Neural crest cell (in vitro differentiated cells): ENCODE data around the gene NECTIN1. TPM values are rescaled to one million over a fixed set of nuclear protein-coding genes. Genes with fewer than 3 reads are reported as not detected.
A peak's percentile ranks its signal among the peaks of the same experiment; 100 is the strongest.

Experiments
- DNase-seq: peaks from one replicate; pipeline ENCODE4 v3.0.0; 2021; ENCODE audit warnings: low read depth, mixed read lengths, low spot score
- H3K27ac Mint-ChIP-seq: one replicate; pipeline ENCODE4 v1.8.0; 2021; ENCODE audit warnings: mild to moderate bottlenecking, mixed read lengths; ENCODE audit not compliant: unreplicated experiment
- H3K27me3 Mint-ChIP-seq: 2 replicates; pipeline ENCODE4 v1.8.0; 2021; ENCODE audit warnings: low read depth, mild to moderate bottlenecking, mixed read lengths
- H3K36me3 Mint-ChIP-seq: 2 replicates; pipeline ENCODE4 v1.8.0; 2021; ENCODE audit warnings: low read depth, mild to moderate bottlenecking, mixed read lengths
- H3K4me1 Mint-ChIP-seq: 2 replicates; pipeline ENCODE4 v1.8.0; 2021; ENCODE audit warnings: mixed read lengths
- H3K4me3 Mint-ChIP-seq: one replicate; pipeline ENCODE4 v1.8.0; 2021; ENCODE audit warnings: mild to moderate bottlenecking, mixed read lengths
- H3K9me3 Mint-ChIP-seq: 2 replicates; pipeline ENCODE4 v1.8.0; 2021; ENCODE audit warnings: mixed read lengths
- total RNA-seq: library from RNA; stranded (reverse); gene quantifications from 2 replicates; pipeline ENCODE4 v1.2.1, GENCODE V29; 2021
- TF ChIP-seq, protein P1 (sequence below): fragments of 200-600 bp; sonication (generic); conservative IDR thresholded peaks from 2 replicates; pipeline ENCODE4 v1.5.0; 2021; ENCODE audit warnings: antibody characterized with exemption, mild to moderate bottlenecking

Gene NECTIN1
- total RNA-seq, 1 donor from 2014 or later: 49.2 TPM

DNA sequence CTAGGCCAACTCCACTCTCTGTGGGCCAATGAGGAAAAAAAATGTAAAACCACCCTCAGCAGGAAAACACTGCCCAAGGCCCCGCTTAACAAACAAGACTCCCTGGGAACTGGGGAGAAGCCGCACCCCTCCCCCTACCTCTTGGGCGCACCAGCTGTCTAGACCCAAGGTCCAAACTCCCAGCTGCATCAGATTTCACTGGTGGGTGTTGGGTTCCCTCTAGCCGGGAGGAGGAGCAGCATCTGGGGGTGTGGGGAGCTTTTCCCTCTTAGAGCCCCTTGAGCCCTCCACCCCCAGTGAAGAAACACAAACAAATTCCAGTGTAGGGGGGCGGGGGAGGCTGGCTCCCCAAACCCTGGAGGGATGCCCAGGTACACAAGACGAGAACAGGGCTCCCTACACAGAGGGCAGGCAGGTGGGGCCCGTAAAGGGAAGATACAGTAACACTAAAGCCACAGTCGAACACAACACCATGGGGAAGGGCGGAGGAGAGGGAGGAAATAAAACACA is 64.9 kb downstream of the NECTIN1 start:
- no peak for DNase-seq
- Mint-ChIP-seq H3K36me3 (peaks cover 2% of the 10 kb centered on the region), H3K9me3 (no peaks in the 10 kb centered on the region), H3K4me1 (peaks cover 22% of the 10 kb centered on the region), H3K27ac (no peak overlapping the region), H3K4me3 (no peak overlapping the region), H3K27me3 (no peaks in the 10 kb centered on the region)
- TF ChIP-seq, protein P1, sequence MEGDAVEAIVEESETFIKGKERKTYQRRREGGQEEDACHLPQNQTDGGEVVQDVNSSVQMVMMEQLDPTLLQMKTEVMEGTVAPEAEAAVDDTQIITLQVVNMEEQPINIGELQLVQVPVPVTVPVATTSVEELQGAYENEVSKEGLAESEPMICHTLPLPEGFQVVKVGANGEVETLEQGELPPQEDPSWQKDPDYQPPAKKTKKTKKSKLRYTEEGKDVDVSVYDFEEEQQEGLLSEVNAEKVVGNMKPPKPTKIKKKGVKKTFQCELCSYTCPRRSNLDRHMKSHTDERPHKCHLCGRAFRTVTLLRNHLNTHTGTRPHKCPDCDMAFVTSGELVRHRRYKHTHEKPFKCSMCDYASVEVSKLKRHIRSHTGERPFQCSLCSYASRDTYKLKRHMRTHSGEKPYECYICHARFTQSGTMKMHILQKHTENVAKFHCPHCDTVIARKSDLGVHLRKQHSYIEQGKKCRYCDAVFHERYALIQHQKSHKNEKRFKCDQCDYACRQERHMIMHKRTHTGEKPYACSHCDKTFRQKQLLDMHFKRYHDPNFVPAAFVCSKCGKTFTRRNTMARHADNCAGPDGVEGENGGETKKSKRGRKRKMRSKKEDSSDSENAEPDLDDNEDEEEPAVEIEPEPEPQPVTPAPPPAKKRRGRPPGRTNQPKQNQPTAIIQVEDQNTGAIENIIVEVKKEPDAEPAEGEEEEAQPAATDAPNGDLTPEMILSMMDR: no peak

DNA sequence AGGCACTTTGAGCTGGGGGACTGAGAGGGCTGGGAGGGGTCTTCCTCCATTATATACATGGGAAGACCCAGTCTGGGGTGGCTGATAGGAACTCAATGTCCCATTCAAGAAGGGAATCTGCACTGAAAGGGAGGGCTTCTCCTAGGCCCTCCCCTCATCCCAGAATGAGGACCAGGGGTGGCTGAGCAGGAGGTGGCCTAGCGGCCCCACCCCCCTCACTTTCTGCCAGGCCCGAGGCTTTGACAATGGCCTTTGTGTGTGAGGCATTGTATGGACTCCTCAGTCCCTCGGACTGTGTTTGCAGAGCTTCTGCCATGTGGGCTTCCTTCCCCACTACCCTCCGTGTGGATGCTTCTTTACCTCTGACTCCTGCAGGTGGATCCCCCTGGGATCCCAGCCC is 65.7 kb downstream of the NECTIN1 start:
- H3K27ac Mint-ChIP-seq: peak overlapping the region; percentile 39
- no peaks in the 10 kb centered on the region for H3K9me3 Mint-ChIP-seq
- H3K4me1 Mint-ChIP-seq: peaks cover 22% of the 10 kb centered on the region
- DNase-seq: no peak
- H3K36me3 Mint-ChIP-seq: peaks cover 2% of the 10 kb centered on the region
- TF ChIP-seq, protein P1: no peak
- H3K27me3 Mint-ChIP-seq: no peaks in the 10 kb centered on the region
- no peak overlapping the region for H3K4me3 Mint-ChIP-seq

DNA sequence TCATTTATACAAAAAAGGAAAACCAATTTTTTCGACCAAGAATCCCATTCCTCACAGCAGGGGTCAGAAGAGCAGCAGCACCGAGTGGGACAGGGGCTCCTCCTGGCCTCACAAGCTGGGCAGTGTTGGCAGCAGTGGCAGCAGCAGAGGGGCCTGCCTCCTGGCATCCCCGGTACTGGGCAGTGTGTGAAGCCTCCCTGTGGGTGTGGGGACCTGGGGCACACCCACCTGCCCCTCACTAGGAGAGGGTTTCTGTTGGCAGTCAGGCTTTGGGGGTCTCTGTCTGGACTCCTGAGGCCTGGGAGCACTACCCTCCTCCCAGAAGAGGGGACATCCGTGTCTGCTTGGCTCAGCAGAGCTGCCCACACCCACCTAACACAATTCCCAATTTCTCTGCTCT is 67.8 kb downstream of the NECTIN1 start:
- TF ChIP-seq, protein P1: no peak
- peaks cover 13% of the 10 kb centered on the region for H3K4me1 Mint-ChIP-seq
- no peaks in the 10 kb centered on the region for H3K9me3 Mint-ChIP-seq
- H3K4me3 Mint-ChIP-seq: no peak overlapping the region
- H3K27ac Mint-ChIP-seq: no peak overlapping the region
- no peaks in the 10 kb centered on the region for H3K36me3 Mint-ChIP-seq
- H3K27me3 Mint-ChIP-seq: no peaks in the 10 kb centered on the region
- DNase-seq: no peak

DNA sequence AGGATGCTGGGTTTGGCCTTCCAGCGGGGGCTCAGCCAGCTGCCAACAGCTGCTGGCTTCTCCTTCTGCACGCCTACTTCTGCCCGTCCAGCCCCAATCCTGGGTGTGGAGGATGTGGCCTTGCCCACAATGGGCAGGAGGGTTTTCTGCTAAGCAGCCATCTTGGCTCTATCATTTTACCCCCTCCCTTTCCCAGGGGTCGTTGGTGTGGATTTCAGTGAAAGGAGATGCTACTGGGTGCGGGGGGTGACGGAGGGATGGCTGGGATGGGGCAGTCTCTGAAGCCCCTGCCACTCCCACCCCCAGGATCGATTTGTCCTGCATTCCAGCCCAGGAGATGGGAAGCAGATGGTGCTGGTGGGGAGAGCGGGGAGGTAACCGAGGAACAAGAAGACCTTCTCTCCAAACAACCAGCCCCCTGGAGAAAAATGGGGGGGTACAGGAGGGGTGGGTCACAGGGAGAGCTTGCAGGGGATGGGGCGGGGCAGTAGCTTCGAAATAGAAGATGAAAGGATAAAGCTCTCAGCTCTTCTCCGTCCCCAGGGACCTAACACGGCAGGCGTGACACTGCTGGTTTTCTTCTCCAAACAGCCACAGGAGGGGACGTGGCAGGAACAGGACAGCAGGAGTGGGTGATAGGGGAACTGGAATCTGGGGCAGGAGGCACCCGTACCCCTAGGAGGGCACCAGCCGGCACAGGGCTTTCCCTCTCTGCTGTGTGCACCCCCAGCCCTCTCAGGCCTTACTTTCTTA is 68.9 kb downstream of the NECTIN1 start:
- Mint-ChIP-seq H3K36me3 (no peaks in the 10 kb centered on the region), H3K4me1 (peaks cover 12% of the 10 kb centered on the region), H3K27ac (peak overlapping the region; percentile 78), H3K27me3 (no peaks in the 10 kb centered on the region), H3K4me3 (no peak overlapping the region), H3K9me3 (no peaks in the 10 kb centered on the region)
- DNase-seq: no peak
- TF ChIP-seq, protein P1: no peak

DNA sequence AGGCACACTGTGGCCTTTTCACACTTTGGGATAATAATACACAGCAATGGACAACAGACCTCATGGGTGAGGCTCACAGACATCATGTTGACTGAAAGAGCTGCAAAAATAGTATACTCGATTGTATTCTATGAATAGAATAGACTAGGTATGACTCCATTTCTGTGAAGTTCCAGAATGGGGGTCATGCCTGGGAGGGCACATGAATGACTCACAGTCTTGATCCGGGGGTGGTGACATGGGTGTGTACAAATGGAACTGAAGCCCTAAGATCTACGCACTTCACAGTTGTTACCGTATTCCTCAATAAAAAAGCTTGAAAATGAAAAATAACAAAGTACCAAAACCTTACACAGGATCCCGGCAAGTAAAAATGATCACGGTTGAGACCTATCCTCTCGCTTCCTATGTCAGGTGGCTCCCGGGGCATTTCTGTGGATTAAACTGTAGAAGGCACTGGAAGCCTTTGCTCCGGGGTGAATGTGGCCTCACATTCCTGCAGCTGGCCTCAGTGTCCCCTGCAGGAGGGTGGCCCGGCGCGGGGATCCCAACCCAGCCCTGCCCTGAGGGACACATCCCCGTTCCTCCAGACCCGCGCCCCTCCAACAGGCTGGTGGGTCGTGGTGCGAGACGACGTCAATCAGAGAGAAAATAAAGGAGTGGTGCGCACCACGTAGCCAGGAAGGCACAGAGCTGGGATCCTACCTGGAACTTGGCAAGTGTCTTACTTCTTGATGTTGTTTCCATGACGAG is 75.9 kb downstream of the NECTIN1 start:
- H3K4me1 Mint-ChIP-seq: peaks cover 5% of the 10 kb centered on the region
- TF ChIP-seq, protein P1: no peak
- DNase-seq: no peak
- H3K4me3 Mint-ChIP-seq: no peak overlapping the region
- no peaks in the 10 kb centered on the region for H3K36me3 Mint-ChIP-seq
- no peaks in the 10 kb centered on the region for H3K27me3 Mint-ChIP-seq
- H3K9me3 Mint-ChIP-seq: no peaks in the 10 kb centered on the region
- H3K27ac Mint-ChIP-seq: no peak overlapping the region
